HG03108 (cell line): ENCODE measurements around the gene KSR1.

Source experiments
- ATAC-seq: cut with Tn5 transposase; IDR thresholded peaks from one replicate; pipeline ENCODE4 v1.9.1; 2021; ENCODE audit warnings: moderate library complexity; ENCODE audit not compliant: unreplicated experiment

The KSR1 gene

GRCh38 chr17:27581016-27581415 lies 124.8 kb downstream of the KSR1 start:
- ATAC-seq, result no peak

- no peak for ATAC-seq
Measured at GRCh38 chr17:27582696-27583095, 126.4 kb downstream of the KSR1 start.

GRCh38 chr17:27585153-27585681 lies 129.0 kb downstream of the KSR1 start:
- ATAC-seq, result no peak

GRCh38 chr17:27585792-27586191 lies 129.5 kb downstream of the KSR1 start:
- no peak for ATAC-seq

- no peak for ATAC-seq
Measured at GRCh38 chr17:27586203-27586721, 130.0 kb downstream of the KSR1 start.

- ATAC-seq, result no peak
Measured at GRCh38 chr17:27588354-27588753, 132.1 kb downstream of the KSR1 start.

- no peak for ATAC-seq
Measured at GRCh38 chr17:27590864-27591263, 134.6 kb downstream of the KSR1 start.

- no peak for ATAC-seq
Measured at GRCh38 chr17:27591986-27592385, 135.7 kb downstream of the KSR1 start.

- no peak for ATAC-seq
Measured at GRCh38 chr17:27593232-27593856, 137.1 kb downstream of the KSR1 start.

GRCh38 chr17:27593857-27594255 lies 137.6 kb downstream of the KSR1 start:
- ATAC-seq, result no peak

GRCh38 chr17:27595208-27595607 lies 139.0 kb downstream of the KSR1 start:
- no peak for ATAC-seq

- no peak for ATAC-seq
Measured at GRCh38 chr17:27596096-27596495, 139.8 kb downstream of the KSR1 start.

- ATAC-seq, result no peak
Measured at GRCh38 chr17:27596566-27597187, 140.4 kb downstream of the KSR1 start.

- no peak for ATAC-seq
Measured at GRCh38 chr17:27597188-27597580, 140.9 kb downstream of the KSR1 start.

- ATAC-seq, result no peak
Measured at GRCh38 chr17:27597783-27598320, 141.6 kb downstream of the KSR1 start.

- no peak for ATAC-seq
Measured at GRCh38 chr17:27598337-27599050, 142.2 kb downstream of the KSR1 start.

GRCh38 chr17:27600471-27600870 lies 144.2 kb downstream of the KSR1 start:
- no peak for ATAC-seq

- no peak for ATAC-seq
Measured at GRCh38 chr17:27601069-27601974, 145.1 kb downstream of the KSR1 start.

GRCh38 chr17:27601975-27602302 lies 145.7 kb downstream of the KSR1 start:
- no peak for ATAC-seq

GRCh38 chr17:27602721-27603420 lies 146.6 kb downstream of the KSR1 start:
- ATAC-seq, result no peak
